Peyer's patch (tissue), 4 donors: ENCODE results near the gene ADGRL3. TPM values are rescaled to one million over a fixed set of nuclear protein-coding genes. Genes with fewer than 3 reads are reported as not detected.

Experiments used
- DNase-seq, 3 donors: peaks; one replicate each; pipeline ENCODE4 v3.0.0-alpha.2; 2017 to 2019
- H3K27ac ChIP-seq, 4 donors: fragments of 200-600 bp; sonication (generic); one replicate each; pipeline ENCODE4 v1.5.1; 2016 to 2019
- H3K27me3 ChIP-seq, 2 donors: fragments of 200-600 bp; sonication (generic); one replicate each; pipeline ENCODE4 v1.5.1; 2019
- H3K36me3 ChIP-seq, 3 donors: fragments of 200-600 bp; sonication (generic); one replicate each; pipeline ENCODE4 v1.5.1; 2016 to 2019
- H3K4me1 ChIP-seq, 4 donors: fragments of 200-600 bp; sonication (generic); one replicate each; pipeline ENCODE4 v1.5.1; 2016 to 2019
- H3K4me3 ChIP-seq, 4 donors: fragments of 200-600 bp; sonication (generic); 1 replicate in 3 of 4; 2 replicates in 1 of 4; pipeline ENCODE4 v1.5.1; 2016 to 2019; ENCODE audit warnings: mild to moderate bottlenecking in 1 of 4
- H3K9me3 ChIP-seq, 4 donors: fragments of 200-600 bp; sonication (generic); one replicate each; pipeline ENCODE4 v1.5.1; 2016 to 2019; ENCODE audit warnings: mild to moderate bottlenecking in 1 of 4
- CTCF ChIP-seq, 6 experiments: fragments of 450-650 bp in 4 of 6; fragments of 200-600 bp in 2 of 6; sonication (generic) in 1 of 6; IDR thresholded peaks; one replicate each; pipeline ENCODE4 v1.5.1; 2017 to 2019; ENCODE audit warnings: antibody characterized with exemption in 6 of 6, mild to moderate bottlenecking in 3 of 6, moderate library complexity in 1 of 6
- POLR2A ChIP-seq, 2 donors: fragments of 450-650 bp; IDR thresholded peaks; one replicate each; pipeline ENCODE4 v1.5.1; 2017; ENCODE audit warnings: antibody characterized with exemption in 2 of 2, mild to moderate bottlenecking in 2 of 2, moderate library complexity in 2 of 2
- total RNA-seq, 4 donors: library from RNA; depleted of rRNA; stranded (reverse); fragments of >200 nt; gene quantifications; one replicate each; pipeline ENCODE4 v1.1.0, GENCODE V29; 2016

The ADGRL3 gene
- total RNA-seq, 4 donors from 2014 or later: 3.7 to 39.6 (median 9.1) TPM

GRCh38 chr4:62075089-62075488 is 875.0 kb downstream of the ADGRL3 start:
- no peak for TF ChIP-seq CTCF (IDR thresholded peaks at IDR 0.05)
- no peak for TF ChIP-seq POLR2A (IDR thresholded peaks at IDR 0.05)
- Histone ChIP-seq H3K4me3 (no peak overlapping the region), H3K4me1 (no peaks in the 10 kb centered on the region), H3K27me3 (no peaks in the 10 kb centered on the region), H3K27ac (no peak overlapping the region), H3K36me3 (no peaks in the 10 kb centered on the region), H3K9me3 (no peaks in the 10 kb centered on the region)
- no peak for DNase-seq

- H3K27me3 ChIP-seq: no peaks in the 10 kb centered on the region
- TF ChIP-seq POLR2A (IDR thresholded peaks at IDR 0.05) (no peak), CTCF (IDR thresholded peaks at IDR 0.05) (no peak)
- no peaks in the 10 kb centered on the region for H3K9me3 ChIP-seq
- no peak for DNase-seq
- H3K4me1 ChIP-seq: no peaks in the 10 kb centered on the region
- H3K4me3 ChIP-seq: no peak overlapping the region
- H3K27ac ChIP-seq: no peak overlapping the region
- no peaks in the 10 kb centered on the region for H3K36me3 ChIP-seq
Observed at GRCh38 chr4:62075521-62075920, 875.4 kb downstream of the ADGRL3 start.

GRCh38 chr4:62077406-62077805 is 877.3 kb downstream of the ADGRL3 start:
- H3K36me3 ChIP-seq: no peaks in the 10 kb centered on the region
- DNase-seq: no peak
- H3K4me3 ChIP-seq: no peak overlapping the region
- no peaks in the 10 kb centered on the region for H3K4me1 ChIP-seq
- no peak overlapping the region for H3K27ac ChIP-seq
- no peaks in the 10 kb centered on the region for H3K27me3 ChIP-seq
- no peaks in the 10 kb centered on the region for H3K9me3 ChIP-seq
- TF ChIP-seq POLR2A (IDR thresholded peaks at IDR 0.05) (no peak), CTCF (IDR thresholded peaks at IDR 0.05) (no peak)

GRCh38 chr4:62080431-62080830 is 880.3 kb downstream of the ADGRL3 start:
- H3K4me1 ChIP-seq: no peaks in the 10 kb centered on the region
- no peaks in the 10 kb centered on the region for H3K36me3 ChIP-seq
- TF ChIP-seq POLR2A (IDR thresholded peaks at IDR 0.05) (no peak), CTCF (IDR thresholded peaks at IDR 0.05) (no peak)
- no peak overlapping the region for H3K4me3 ChIP-seq
- no peaks in the 10 kb centered on the region for H3K27me3 ChIP-seq
- no peaks in the 10 kb centered on the region for H3K9me3 ChIP-seq
- no peak for DNase-seq
- no peak overlapping the region for H3K27ac ChIP-seq

- Histone ChIP-seq H3K4me1 (no peaks in the 10 kb centered on the region), H3K27ac (no peak overlapping the region), H3K27me3 (no peaks in the 10 kb centered on the region), H3K9me3 (no peaks in the 10 kb centered on the region), H3K36me3 (no peaks in the 10 kb centered on the region), H3K4me3 (no peak overlapping the region)
- no peak for TF ChIP-seq POLR2A (IDR thresholded peaks at IDR 0.05)
- TF ChIP-seq CTCF (IDR thresholded peaks at IDR 0.05): no peak
- DNase-seq: no peak
Observed at GRCh38 chr4:62087706-62088105, 887.6 kb downstream of the ADGRL3 start.

GRCh38 chr4:62093735-62094134 is 893.6 kb downstream of the ADGRL3 start:
- Histone ChIP-seq H3K4me3 (no peak overlapping the region), H3K27ac (no peak overlapping the region), H3K36me3 (no peaks in the 10 kb centered on the region), H3K27me3 (no peaks in the 10 kb centered on the region), H3K9me3 (no peaks in the 10 kb centered on the region), H3K4me1 (no peaks in the 10 kb centered on the region)
- no peak for DNase-seq
- no peak for TF ChIP-seq CTCF (IDR thresholded peaks at IDR 0.05)
- no peak for TF ChIP-seq POLR2A (IDR thresholded peaks at IDR 0.05)
